RWPE2 (cell line): ENCODE measurements around the gene PGAP2.

ENCODE experiments used
- ATAC-seq: fragments of 200-7000 bp; cut with Tn5 transposase; 3 replicates; pipeline ENCODE4 v1.9.1; 2021; ENCODE audit warnings: low read depth
- DNase-seq: peaks from one replicate; pipeline ENCODE4 v3.0.0-alpha.2; 2020; ENCODE audit warnings: low spot score
- H3K27ac ChIP-seq: fragments of 450-650 bp; 2 replicates; pipeline ENCODE4 v1.5.1; 2017; ENCODE audit warnings: mild to moderate bottlenecking; ENCODE audit not compliant: poor library complexity, severe bottlenecking
- H3K27me3 ChIP-seq: fragments of 250-450 bp; sonication (Bioruptor Pico); 2 replicates; pipeline ENCODE4 v1.5.1; 2021; ENCODE audit warnings: mild to moderate bottlenecking, moderate library complexity; ENCODE audit not compliant: insufficient read depth, poor library complexity, severe bottlenecking
- H3K36me3 ChIP-seq: fragments of 250-450 bp; sonication (Bioruptor Pico); 2 replicates; pipeline ENCODE4 v1.5.1; 2020; ENCODE audit warnings: low read depth, mild to moderate bottlenecking, moderate library complexity
- H3K4me1 ChIP-seq: fragments of 250-450 bp; sonication (Bioruptor Pico); 2 replicates; pipeline ENCODE4 v1.5.1; 2021; ENCODE audit warnings: mild to moderate bottlenecking, moderate library complexity; ENCODE audit not compliant: insufficient read depth, poor library complexity, severe bottlenecking
- H3K4me3 ChIP-seq: fragments of 250-450 bp; sonication (Bioruptor Pico); 2 replicates; pipeline ENCODE4 v1.5.1; 2021; ENCODE audit warnings: mild to moderate bottlenecking, moderate library complexity; ENCODE audit not compliant: severe bottlenecking
- H3K9me3 ChIP-seq: fragments of 250-450 bp; sonication (Bioruptor Pico); 2 replicates; pipeline ENCODE4 v1.5.1; 2021; ENCODE audit warnings: mild to moderate bottlenecking, moderate library complexity; ENCODE audit not compliant: severe bottlenecking
- CTCF ChIP-seq: fragments of 450-650 bp; IDR thresholded peaks from one replicate; pipeline ENCODE4 v1.5.1; 2017; ENCODE audit warnings: mild to moderate bottlenecking, moderate library complexity; ENCODE audit not compliant: poor library complexity, severe bottlenecking

PGAP2 gene

DNA sequence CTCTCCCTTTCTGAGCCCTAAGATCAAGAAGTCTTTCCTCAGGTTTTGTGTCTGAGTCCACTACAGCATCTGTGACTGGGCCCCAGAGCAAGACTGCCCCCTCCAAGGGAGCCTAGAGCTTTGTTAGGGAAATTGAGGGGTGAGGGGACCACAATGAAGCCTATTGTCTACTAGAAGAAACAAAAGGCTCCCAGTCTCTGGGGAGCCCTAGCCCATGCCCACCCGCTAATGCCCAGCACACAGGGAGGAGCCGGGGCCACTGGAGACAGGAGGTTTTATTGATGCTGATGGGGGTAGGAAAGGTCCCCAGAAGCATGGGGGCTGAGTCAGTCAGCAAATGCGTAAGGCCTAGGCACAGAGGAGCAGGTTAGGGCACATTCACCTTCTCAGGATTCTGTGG is 18.4 kb downstream of the PGAP2 start:
- peaks cover 29% of the 10 kb centered on the region for H3K36me3 ChIP-seq

DNA sequence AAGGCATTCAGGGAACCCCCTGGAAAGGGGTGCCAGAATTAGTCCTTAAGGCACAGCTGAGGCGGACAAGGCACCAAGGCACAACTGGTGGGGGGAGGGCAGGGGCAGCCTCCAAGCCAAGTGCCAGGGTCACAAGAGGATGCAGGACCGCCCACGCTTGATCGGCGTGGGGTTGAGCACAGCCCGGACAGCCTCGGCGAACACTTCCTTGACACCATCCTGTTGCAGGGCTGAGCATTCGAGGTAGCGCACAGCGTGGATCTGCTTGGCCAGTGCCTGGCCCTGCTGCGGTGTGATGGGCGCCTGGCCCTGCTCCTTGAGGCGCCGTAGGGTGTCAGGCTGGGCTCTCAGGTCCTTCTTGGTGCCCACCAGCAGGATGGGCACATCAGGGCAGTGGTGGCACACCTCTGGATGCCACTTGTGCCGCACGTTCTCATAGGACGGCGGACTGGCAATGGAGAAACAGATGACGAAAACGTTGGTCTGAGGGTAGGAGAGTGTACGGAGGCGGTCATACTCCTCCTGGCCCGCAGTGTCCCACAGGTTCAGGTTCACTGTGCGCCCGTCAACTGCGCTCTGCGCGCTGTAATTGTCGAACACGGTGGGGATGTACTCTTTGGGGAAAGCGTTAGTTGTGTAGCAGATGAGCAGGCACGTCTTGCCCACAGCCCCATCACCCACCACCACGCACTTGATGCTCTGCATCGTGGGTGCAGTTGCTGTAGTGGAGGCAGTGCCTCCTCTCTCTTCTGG is 19.2 kb downstream of the PGAP2 start:
- Histone ChIP-seq H3K27ac (no peak overlapping the region), H3K4me3 (no peak overlapping the region), H3K4me1 (no peaks in the 10 kb centered on the region), H3K36me3 (peaks cover 29% of the 10 kb centered on the region), H3K27me3 (no peaks in the 10 kb centered on the region), H3K9me3 (no peaks in the 10 kb centered on the region)
- TF ChIP-seq CTCF = no peak
- DNase-seq (no peak), ATAC-seq (no peak)

More for the DNA sequence above, 18.4 kb downstream of the PGAP2 start:
- ATAC-seq = no peak
- Histone ChIP-seq H3K27ac (no peak overlapping the region), H3K9me3 (no peaks in the 10 kb centered on the region), H3K4me3 (no peak overlapping the region), H3K4me1 (no peaks in the 10 kb centered on the region), H3K27me3 (no peaks in the 10 kb centered on the region)
- DNase-seq = no peak
- no peak for TF ChIP-seq CTCF

DNA sequence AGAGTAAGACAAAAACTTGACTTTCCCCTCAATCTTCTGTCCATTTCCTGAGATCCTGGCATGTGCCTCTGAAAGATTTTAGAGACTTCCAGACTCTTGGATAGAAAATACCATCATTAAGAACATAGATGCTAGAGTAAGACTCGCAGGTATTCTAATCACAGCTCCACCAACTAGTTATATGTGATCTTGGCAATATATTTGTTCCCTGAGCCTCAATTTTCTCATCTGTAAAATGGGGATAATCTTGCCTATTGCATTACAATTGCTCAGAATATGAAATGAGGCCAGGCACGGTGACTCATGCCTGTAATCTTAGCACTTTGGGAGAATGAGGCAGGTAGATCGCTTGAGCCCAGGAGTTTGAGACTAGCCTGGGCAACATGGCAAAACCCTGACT is 21.7 kb downstream of the PGAP2 start:
- peaks cover 49% of the 10 kb centered on the region for H3K36me3 ChIP-seq
- H3K27ac ChIP-seq = no peak overlapping the region
- TF ChIP-seq CTCF = no peak
- ATAC-seq = no peak
- DNase-seq = no peak
- no peak overlapping the region for H3K4me3 ChIP-seq
- H3K4me1 ChIP-seq = no peaks in the 10 kb centered on the region
- H3K9me3 ChIP-seq = no peaks in the 10 kb centered on the region
- no peaks in the 10 kb centered on the region for H3K27me3 ChIP-seq

- peaks cover 49% of the 10 kb centered on the region for H3K36me3 ChIP-seq
- no peaks in the 10 kb centered on the region for H3K27me3 ChIP-seq
- DNase-seq (no peak), ATAC-seq (no peak)
- H3K4me3 ChIP-seq = no peak overlapping the region
- no peak for TF ChIP-seq CTCF
- no peak overlapping the region for H3K27ac ChIP-seq
- no peaks in the 10 kb centered on the region for H3K9me3 ChIP-seq
- H3K4me1 ChIP-seq = no peaks in the 10 kb centered on the region
Measured at GRCh38 chr11:3830730-3831129, 22.4 kb downstream of the PGAP2 start.
